DMS53 treated with DMSO at 0.1 percent for 48 hours (cell line): ENCODE measurements around the gene SPPL2C.

ENCODE experiments used
- DNase-seq: peaks from one replicate; lab custom pipeline; 2025; ENCODE audit not compliant: unreplicated experiment; lab: John Stamatoyannopoulos, UW

Gene SPPL2C

GRCh38 chr17:45844695-45845375 lies at the start of gene SPPL2C:
Gene SPPL2C, plus strand, starts transcription at chr17:45844881. Its CDS starts 26 bp downstream, at chr17:45844907.
- DNase-seq, result no peak

- no peak for DNase-seq
These were observed 43.9 kb upstream of the SPPL2C start for GRCh38 chr17:45800816-45801215.

GRCh38 chr17:45801421-45801820 lies 43.3 kb upstream of the SPPL2C start:
- no peak for DNase-seq

GRCh38 chr17:45808845-45809244 lies 35.8 kb upstream of the SPPL2C start:
- no peak for DNase-seq

GRCh38 chr17:45809499-45809898 lies 35.2 kb upstream of the SPPL2C start:
- no peak for DNase-seq

- peak; percentile 17 for DNase-seq
These were observed 32.6 kb upstream of the SPPL2C start for GRCh38 chr17:45812102-45812501.

GRCh38 chr17:45813048-45813725 lies 31.5 kb upstream of the SPPL2C start:
- DNase-seq, result no peak

GRCh38 chr17:45814622-45815606 lies 29.8 kb upstream of the SPPL2C start:
- DNase-seq, result no peak

GRCh38 chr17:45815752-45816151 lies 28.9 kb upstream of the SPPL2C start:
- no peak for DNase-seq

- DNase-seq, result no peak
These were observed 26.6 kb upstream of the SPPL2C start for GRCh38 chr17:45818041-45818440.

GRCh38 chr17:45818699-45819098 lies 26.0 kb upstream of the SPPL2C start:
- DNase-seq, result no peak

- DNase-seq, result no peak
These were observed 25.0 kb upstream of the SPPL2C start for GRCh38 chr17:45819632-45820031.

GRCh38 chr17:45820052-45820780 lies 24.5 kb upstream of the SPPL2C start:
- no peak for DNase-seq

- DNase-seq, result no peak
These were observed 23.5 kb upstream of the SPPL2C start for GRCh38 chr17:45821147-45821546.

GRCh38 chr17:45823598-45823997 lies 21.1 kb upstream of the SPPL2C start:
- no peak for DNase-seq

GRCh38 chr17:45824475-45824874 lies 20.2 kb upstream of the SPPL2C start:
- DNase-seq, result no peak

- no peak for DNase-seq
These were observed 19.7 kb upstream of the SPPL2C start for GRCh38 chr17:45824901-45825492.

GRCh38 chr17:45825792-45826191 lies 18.9 kb upstream of the SPPL2C start:
- DNase-seq, result no peak

GRCh38 chr17:45826919-45827588 lies 17.6 kb upstream of the SPPL2C start:
- DNase-seq, result no peak

GRCh38 chr17:45828171-45828570 lies 16.5 kb upstream of the SPPL2C start:
- no peak for DNase-seq
